ENCODE measurements around the gene ZBTB18.

- TF ChIP-seq POLR2AphosphoS5 (IDR thresholded peaks at IDR 0.05; ENCODE audit: low read depth, low read length) (no peak), POU2F2 (IDR thresholded peaks at IDR 0.05; ENCODE audit: low read depth, low read length) (no peak), POLR2A (IDR thresholded peaks at IDR 0.05; ENCODE audit: low read depth, low read length) (no peak), SPI1 (IDR thresholded peaks at IDR 0.05; ENCODE audit: low read depth, low read length) (no peak), TAF1 (IDR thresholded peaks at IDR 0.05; ENCODE audit: low read depth, low read length) (no peak)
Measured at GRCh38 chr1:244037252-244037651, 13.8 kb upstream of the ZBTB18 start.

Measured in GM12891 (cell line).